ENCODE measurements around the gene CCDC134. TPM values are rescaled to one million over a fixed set of nuclear protein-coding genes. Genes with fewer than 3 reads are reported as not detected.

CCDC134 gene
- total RNA-seq, 1 experiment from 2014 or later = 7.9 TPM

GRCh38 chr22:41810022-41810421 is 9.5 kb downstream of the CCDC134 start:
- H3K9me3 ChIP-seq (ENCODE audit: low read length) = no peaks in the 10 kb centered on the region
- CTCF ChIA-PET = no interaction called here

GRCh38 chr22:41812805-41813545 is 12.5 kb downstream of the CCDC134 start:
- Histone ChIP-seq H3K9me2 (replicated peaks; ENCODE audit: low read length) (no peaks in the 10 kb centered on the region), H3K4me3 (ENCODE audit: low read length) (no peak overlapping the region), H3K79me2 (ENCODE audit: low read length) (no peaks in the 10 kb centered on the region), H3K36me3 (ENCODE audit: low read depth, low read length) (no peaks in the 10 kb centered on the region; the same call in 1 of the 2 replicates), H4K20me1 (ENCODE audit: low read length) (no peaks in the 10 kb centered on the region), H3K27ac (ENCODE audit: low read length) (no peak overlapping the region), H3K4me2 (ENCODE audit: low read length) (no peak overlapping the region), H3K27me3 (ENCODE audit: low read length) (no peaks in the 10 kb centered on the region), H3K9me3 (ENCODE audit: low read length) (no peaks in the 10 kb centered on the region), H3K9ac (ENCODE audit: low read length) (no peak overlapping the region), H3K4me1 (ENCODE audit: insufficient read depth, low read length) (no peaks in the 10 kb centered on the region), H2AFZ (ENCODE audit: low read length) (no peak overlapping the region), H3F3A (ENCODE audit: low read length, unreplicated experiment) (no peaks in the 10 kb centered on the region)
- intact Hi-C loops (cut with micrococcal nuclease) = no loop called here
- ATAC-seq (no peak), DNase-seq (no peak)
- POLR2A ChIA-PET (ENCODE audit: unreplicated experiment) = no interaction called here
- TF ChIP-seq CTCF (conservative IDR thresholded peaks at IDR 0.05; ENCODE audit: low read depth, low read length) = no peak
- TF ChIP-seq EZH2phosphoT487 (IDR thresholded peaks at IDR 0.05; ENCODE audit: borderline replicate concordance, low read length) = no peak
- TF ChIP-seq EZH2 (IDR thresholded peaks at IDR 0.05; ENCODE audit: low read length, unreplicated experiment) = no peak
- CTCF ChIA-PET = interaction anchor here (0.7 kb wide), 1 partner anchor 116 kb away, joined by 9 read pairs; no protein-coding TSS in a partner anchor
- no TSS peak for BruUV-seq (replicated peaks)

More at GRCh38 chr22:41810022-41810421, 9.5 kb downstream of the CCDC134 start:
- H3K4me3 ChIP-seq (ENCODE audit: low read length) = no peak overlapping the region
- H3K9ac ChIP-seq (ENCODE audit: low read length) = no peak overlapping the region
- H3K27me3 ChIP-seq (ENCODE audit: low read length) = no peaks in the 10 kb centered on the region
- intact Hi-C loops (cut with micrococcal nuclease) = no loop called here
- ATAC-seq = no peak
- no peaks in the 10 kb centered on the region; the same call in 1 of the 2 replicates for H3K36me3 ChIP-seq (ENCODE audit: low read depth, low read length)
- BruUV-seq (replicated peaks) = no TSS peak
- TF ChIP-seq EZH2 (IDR thresholded peaks at IDR 0.05; ENCODE audit: low read length, unreplicated experiment) = no peak
- no peak for TF ChIP-seq EZH2phosphoT487 (IDR thresholded peaks at IDR 0.05; ENCODE audit: borderline replicate concordance, low read length)
- no peak for TF ChIP-seq CTCF (conservative IDR thresholded peaks at IDR 0.05; ENCODE audit: low read depth, low read length)
- no peak overlapping the region for H3K4me2 ChIP-seq (ENCODE audit: low read length)
- H3K9me2 ChIP-seq (replicated peaks; ENCODE audit: low read length) = no peaks in the 10 kb centered on the region
- no peak overlapping the region for H2AFZ ChIP-seq (ENCODE audit: low read length)
- 0 out of 2 replicates have a peak, but pooled peaks cover 4% of the 10 kb centered on the region for H3K79me2 ChIP-seq (ENCODE audit: low read length)
- H3F3A ChIP-seq (ENCODE audit: low read length, unreplicated experiment) = no peaks in the 10 kb centered on the region
- H4K20me1 ChIP-seq (ENCODE audit: low read length) = no peaks in the 10 kb centered on the region
- POLR2A ChIA-PET (ENCODE audit: unreplicated experiment) = no interaction called here
- no peak overlapping the region for H3K27ac ChIP-seq (ENCODE audit: low read length)
- H3K4me1 ChIP-seq (ENCODE audit: insufficient read depth, low read length) = no peaks in the 10 kb centered on the region
- no peak for DNase-seq

GRCh38 chr22:41813726-41814410 is 13.4 kb downstream of the CCDC134 start:
- CTCF ChIA-PET = no interaction called here
- Histone ChIP-seq H3K4me3 (ENCODE audit: low read length) (no peak overlapping the region), H3K27me3 (ENCODE audit: low read length) (no peaks in the 10 kb centered on the region), H3K4me1 (ENCODE audit: insufficient read depth, low read length) (no peaks in the 10 kb centered on the region), H3K36me3 (ENCODE audit: low read depth, low read length) (no peaks in the 10 kb centered on the region; the same call in 1 of the 2 replicates), H4K20me1 (ENCODE audit: low read length) (no peaks in the 10 kb centered on the region), H3K79me2 (ENCODE audit: low read length) (no peaks in the 10 kb centered on the region), H3K27ac (ENCODE audit: low read length) (no peak overlapping the region), H3K9ac (ENCODE audit: low read length) (no peak overlapping the region), H3K9me3 (ENCODE audit: low read length) (no peaks in the 10 kb centered on the region), H2AFZ (ENCODE audit: low read length) (no peak overlapping the region), H3K9me2 (replicated peaks; ENCODE audit: low read length) (no peaks in the 10 kb centered on the region), H3K4me2 (ENCODE audit: low read length) (no peak overlapping the region), H3F3A (ENCODE audit: low read length, unreplicated experiment) (no peaks in the 10 kb centered on the region)
- ATAC-seq = no peak
- no peak for DNase-seq
- BruUV-seq (replicated peaks) = no TSS peak
- POLR2A ChIA-PET (ENCODE audit: unreplicated experiment) = no interaction called here
- TF ChIP-seq CTCF (conservative IDR thresholded peaks at IDR 0.05; ENCODE audit: low read depth, low read length) (no peak), EZH2 (IDR thresholded peaks at IDR 0.05; ENCODE audit: low read length, unreplicated experiment) (no peak), EZH2phosphoT487 (IDR thresholded peaks at IDR 0.05; ENCODE audit: borderline replicate concordance, low read length) (no peak)
- intact Hi-C loops (cut with micrococcal nuclease) = no loop called here
